Measurements from ENCODE around the gene MTA1. TPM values are rescaled to one million over a fixed set of nuclear protein-coding genes. Genes with fewer than 3 reads are reported as not detected.

Gene MTA1
- total and polyA plus RNA-seq, 2 experiments from 2014 or later: 110 to 208 TPM

GRCh38 chr14:105382343-105383082 lies 37.1 kb upstream of the MTA1 start:
- H3K4me1 ChIP-seq (ENCODE audit: low read depth): no peaks in the 10 kb centered on the region
- DNase-seq (ENCODE audit: low read depth in 1 of 2, low spot score in 1 of 2): no peak
- no peak overlapping the region for H3K4me3 ChIP-seq
- H3K27me3 ChIP-seq: no peaks in the 10 kb centered on the region
- H3K36me3 ChIP-seq: peaks cover 14% of the 10 kb centered on the region
- no peak for TF ChIP-seq CTCF (IDR thresholded peaks at IDR 0.05; ENCODE audit: low read depth, low read length)
- no peaks in the 10 kb centered on the region for H3K9me3 ChIP-seq (ENCODE audit: low read depth)
- H3K27ac ChIP-seq: no peak overlapping the region

DNA sequence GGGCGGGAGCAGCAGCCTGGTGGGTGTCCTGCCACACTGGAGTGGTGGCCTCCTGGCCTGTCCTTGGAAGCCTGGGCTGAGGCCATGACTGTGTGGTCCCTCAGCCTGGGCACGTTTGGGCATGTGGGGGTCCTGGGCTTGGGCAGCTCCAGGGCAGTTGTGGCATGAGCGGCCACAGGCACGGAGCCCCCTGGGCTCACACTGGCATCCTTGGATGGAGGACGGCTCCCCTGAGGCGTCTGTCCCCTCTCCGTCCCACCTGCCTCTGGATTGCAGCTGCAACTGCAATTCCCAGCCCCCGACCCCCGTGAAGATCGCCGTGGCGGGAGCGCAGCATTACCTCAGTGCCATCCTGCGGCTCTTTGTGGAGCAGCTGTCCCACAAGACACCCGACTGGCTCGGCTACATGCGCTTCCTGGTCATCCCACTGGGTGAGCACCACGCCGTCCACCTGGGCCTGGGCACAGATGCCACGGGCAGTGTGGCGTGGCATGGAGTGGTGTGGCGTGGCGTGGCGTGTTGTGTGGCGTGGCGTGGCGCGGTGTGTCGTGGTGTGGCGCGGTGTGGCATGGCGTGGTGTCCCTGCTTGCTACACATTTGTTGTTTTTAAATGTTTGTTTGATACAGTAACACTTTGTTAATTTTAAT lies 36.4 kb upstream of the MTA1 start:
- Histone ChIP-seq H3K9me3 (ENCODE audit: low read depth) (no peaks in the 10 kb centered on the region), H3K4me1 (ENCODE audit: low read depth) (no peaks in the 10 kb centered on the region), H3K27ac (no peak overlapping the region), H3K4me3 (no peak overlapping the region), H3K27me3 (no peaks in the 10 kb centered on the region), H3K36me3 (peaks cover 14% of the 10 kb centered on the region)
- no peak for TF ChIP-seq CTCF (IDR thresholded peaks at IDR 0.05; ENCODE audit: low read depth, low read length)
- DNase-seq (ENCODE audit: low read depth in 1 of 2, low spot score in 1 of 2): no peak

- DNase-seq (ENCODE audit: low read depth in 1 of 2, low spot score in 1 of 2): no peak
- peaks cover 14% of the 10 kb centered on the region for H3K36me3 ChIP-seq
Observed at GRCh38 chr14:105384041-105384557, 35.5 kb upstream of the MTA1 start.

GRCh38 chr14:105384605-105385321 lies 34.9 kb upstream of the MTA1 start:
- H3K27me3 ChIP-seq: no peaks in the 10 kb centered on the region
- peaks cover 14% of the 10 kb centered on the region for H3K36me3 ChIP-seq
- H3K4me1 ChIP-seq (ENCODE audit: low read depth): no peaks in the 10 kb centered on the region
- no peaks in the 10 kb centered on the region for H3K9me3 ChIP-seq (ENCODE audit: low read depth)
- H3K27ac ChIP-seq: no peak overlapping the region
- DNase-seq (ENCODE audit: low read depth in 1 of 2, low spot score in 1 of 2): no peak
- TF ChIP-seq CTCF (IDR thresholded peaks at IDR 0.05; ENCODE audit: low read depth, low read length): no peak
- no peak overlapping the region for H3K4me3 ChIP-seq

More at GRCh38 chr14:105384041-105384557, 35.5 kb upstream of the MTA1 start:
- no peak for TF ChIP-seq CTCF (IDR thresholded peaks at IDR 0.05; ENCODE audit: low read depth, low read length)
- no peaks in the 10 kb centered on the region for H3K9me3 ChIP-seq (ENCODE audit: low read depth)
- no peak overlapping the region for H3K27ac ChIP-seq
- H3K4me1 ChIP-seq (ENCODE audit: low read depth): no peaks in the 10 kb centered on the region
- H3K27me3 ChIP-seq: no peaks in the 10 kb centered on the region
- H3K4me3 ChIP-seq: no peak overlapping the region

GRCh38 chr14:105385322-105385637 lies 34.3 kb upstream of the MTA1 start:
- no peak for TF ChIP-seq CTCF (IDR thresholded peaks at IDR 0.05; ENCODE audit: low read depth, low read length)
- DNase-seq (ENCODE audit: low read depth in 1 of 2, low spot score in 1 of 2): no peak
- no peaks in the 10 kb centered on the region for H3K27me3 ChIP-seq
- H3K27ac ChIP-seq: no peak overlapping the region
- no peaks in the 10 kb centered on the region for H3K9me3 ChIP-seq (ENCODE audit: low read depth)
- peaks cover 11% of the 10 kb centered on the region for H3K36me3 ChIP-seq
- H3K4me1 ChIP-seq (ENCODE audit: low read depth): no peaks in the 10 kb centered on the region
- no peak overlapping the region for H3K4me3 ChIP-seq

Measured in cardiac muscle cell (in vitro differentiated cells and primary cell).